A673 (cell line): ENCODE results near the gene TRNP1. TPM values are rescaled to one million over a fixed set of nuclear protein-coding genes. Genes with fewer than 3 reads are reported as not detected.

Experiments used
- BruUV-seq: library from RNA; stranded (reverse); fragments of 400-500 nt; replicated peaks from 2 replicates; lab custom pipeline; 2021; lab: Mats Ljungman, UMichigan
- CTCF ChIA-PET: fragments of 300-600 bp; sonication (Branson Sonifier 250); formaldehyde crosslinking; loops from one replicate; lab custom pipeline; 2022; ENCODE audit warnings: antibody characterized with exemption; lab: Charles Lee
- POLR2A ChIA-PET: fragments of 300-600 bp; sonication (Branson Sonifier 250); formaldehyde crosslinking; loops from one replicate; lab custom pipeline; 2022; ENCODE audit warnings: antibody characterized with exemption; ENCODE audit not compliant: low non-redundant PET; lab: Charles Lee
- DNase-seq: peaks from one replicate; pipeline ENCODE4 v3.0.0-alpha.2; 2015; ENCODE audit warnings: low spot score
- H3K27ac ChIP-seq: fragments of 200-600 bp; sonication (generic); 2 replicates; pipeline ENCODE4 v1.5.1; 2016; ENCODE audit warnings: mixed run types, low read depth, mild to moderate bottlenecking, mixed read lengths, antibody characterized with exemption, low read length; ENCODE audit not compliant: poor library complexity, severe bottlenecking
- H3K27me3 ChIP-seq: fragments of 200-600 bp; sonication (generic); replicated peaks from 2 replicates; pipeline ENCODE4 v1.6.1; 2017; ENCODE audit warnings: mixed run types, low read depth, mild to moderate bottlenecking, mixed read lengths, antibody characterized with exemption, low read length; ENCODE audit not compliant: insufficient read depth, poor library complexity
- H3K36me3 ChIP-seq: fragments of 200-600 bp; sonication (generic); 2 replicates; pipeline ENCODE4 v1.6.1; 2016; ENCODE audit warnings: mixed run types, mild to moderate bottlenecking, mixed read lengths, antibody characterized with exemption, low read length; ENCODE audit not compliant: insufficient read depth, poor library complexity, severe bottlenecking
- H3K4me1 ChIP-seq: fragments of 200-600 bp; sonication (generic); 2 replicates; pipeline ENCODE4 v1.6.1; 2017; ENCODE audit warnings: mixed run types, mild to moderate bottlenecking, mixed read lengths, antibody characterized with exemption, low read length; ENCODE audit not compliant: insufficient read depth, poor library complexity, severe bottlenecking
- H3K4me3 ChIP-seq: fragments of 200-600 bp; sonication (generic); 2 replicates; pipeline ENCODE4 v1.5.1; 2016; ENCODE audit warnings: low read depth, mixed run types, mild to moderate bottlenecking, mixed read lengths, low read length; ENCODE audit not compliant: poor library complexity, severe bottlenecking
- H3K9me3 ChIP-seq: fragments of 200-600 bp; sonication (generic); 2 replicates; pipeline ENCODE4 v1.6.1; 2016; ENCODE audit warnings: mixed run types, low read depth, mild to moderate bottlenecking, mixed read lengths, antibody characterized with exemption, low read length; ENCODE audit not compliant: poor library complexity, severe bottlenecking
- EZH2 ChIP-seq: fragments of 200-600 bp; sonication (generic); IDR thresholded peaks from 2 replicates; pipeline ENCODE4 v1.6.1; 2017; ENCODE audit warnings: borderline replicate concordance, low read depth, mild to moderate bottlenecking, mixed read lengths, antibody characterized with exemption, low read length; ENCODE audit not compliant: poor library complexity, severe bottlenecking
- intact Hi-C: fragments of 100-400 bp; cut with micrococcal nuclease; formaldehyde crosslinking; loops from one replicate; pipeline ENCODE4 v1.10.0; 2022; ENCODE audit not compliant: unreplicated experiment
- total RNA-seq: library from RNA; stranded (reverse); gene quantifications from 2 replicates; pipeline ENCODE4 v1.2.3, GENCODE V29; 2021
- TF ChIP-seq, protein P1 (sequence below): fragments of 300-800, 200-600 bp; sonication (generic); conservative IDR thresholded peaks from 2 replicates; pipeline ENCODE4 v1.5.1; 2017; ENCODE audit warnings: low read depth, mild to moderate bottlenecking, antibody characterized with exemption, low read length, moderate library complexity, mixed read lengths

Gene TRNP1
- total RNA-seq, 1 experiment from 2014 or later = 1.0 TPM

DNA sequence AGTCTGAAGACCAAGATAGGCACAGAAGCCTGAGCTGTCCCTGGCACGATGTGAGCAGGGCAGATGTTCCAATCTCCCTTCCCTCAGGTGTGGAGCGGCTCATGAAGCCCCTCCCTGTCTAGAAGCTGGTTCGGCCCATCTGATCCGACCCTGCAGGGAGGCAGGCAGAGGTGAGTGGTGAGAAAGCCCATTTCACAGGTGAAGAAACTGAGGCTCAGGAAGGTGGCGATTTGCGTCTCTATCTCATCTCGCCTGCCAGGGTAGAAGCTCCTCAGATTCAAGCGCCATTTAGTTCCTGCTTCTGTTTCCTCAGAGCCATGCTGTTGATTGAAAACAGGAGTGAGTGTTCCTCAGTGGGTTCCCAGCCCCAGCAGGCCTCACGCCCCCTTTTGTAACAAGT, 36.0 kb downstream of the TRNP1 start:
- Histone ChIP-seq H3K27me3 (no peaks in the 10 kb centered on the region), H3K9me3 (no peaks in the 10 kb centered on the region), H3K36me3 (no peaks in the 10 kb centered on the region), H3K4me1 (peaks cover 22% of the 10 kb centered on the region), H3K4me3 (no peak overlapping the region), H3K27ac (no peak overlapping the region)
- CTCF ChIA-PET = no interaction called here
- no peak for TF ChIP-seq EZH2
- TF ChIP-seq, protein P1, sequence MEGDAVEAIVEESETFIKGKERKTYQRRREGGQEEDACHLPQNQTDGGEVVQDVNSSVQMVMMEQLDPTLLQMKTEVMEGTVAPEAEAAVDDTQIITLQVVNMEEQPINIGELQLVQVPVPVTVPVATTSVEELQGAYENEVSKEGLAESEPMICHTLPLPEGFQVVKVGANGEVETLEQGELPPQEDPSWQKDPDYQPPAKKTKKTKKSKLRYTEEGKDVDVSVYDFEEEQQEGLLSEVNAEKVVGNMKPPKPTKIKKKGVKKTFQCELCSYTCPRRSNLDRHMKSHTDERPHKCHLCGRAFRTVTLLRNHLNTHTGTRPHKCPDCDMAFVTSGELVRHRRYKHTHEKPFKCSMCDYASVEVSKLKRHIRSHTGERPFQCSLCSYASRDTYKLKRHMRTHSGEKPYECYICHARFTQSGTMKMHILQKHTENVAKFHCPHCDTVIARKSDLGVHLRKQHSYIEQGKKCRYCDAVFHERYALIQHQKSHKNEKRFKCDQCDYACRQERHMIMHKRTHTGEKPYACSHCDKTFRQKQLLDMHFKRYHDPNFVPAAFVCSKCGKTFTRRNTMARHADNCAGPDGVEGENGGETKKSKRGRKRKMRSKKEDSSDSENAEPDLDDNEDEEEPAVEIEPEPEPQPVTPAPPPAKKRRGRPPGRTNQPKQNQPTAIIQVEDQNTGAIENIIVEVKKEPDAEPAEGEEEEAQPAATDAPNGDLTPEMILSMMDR = no peak
- intact Hi-C loops = no loop called here
- POLR2A ChIA-PET = no interaction called here
- no peak for DNase-seq
- BruUV-seq = no TSS peak

DNA sequence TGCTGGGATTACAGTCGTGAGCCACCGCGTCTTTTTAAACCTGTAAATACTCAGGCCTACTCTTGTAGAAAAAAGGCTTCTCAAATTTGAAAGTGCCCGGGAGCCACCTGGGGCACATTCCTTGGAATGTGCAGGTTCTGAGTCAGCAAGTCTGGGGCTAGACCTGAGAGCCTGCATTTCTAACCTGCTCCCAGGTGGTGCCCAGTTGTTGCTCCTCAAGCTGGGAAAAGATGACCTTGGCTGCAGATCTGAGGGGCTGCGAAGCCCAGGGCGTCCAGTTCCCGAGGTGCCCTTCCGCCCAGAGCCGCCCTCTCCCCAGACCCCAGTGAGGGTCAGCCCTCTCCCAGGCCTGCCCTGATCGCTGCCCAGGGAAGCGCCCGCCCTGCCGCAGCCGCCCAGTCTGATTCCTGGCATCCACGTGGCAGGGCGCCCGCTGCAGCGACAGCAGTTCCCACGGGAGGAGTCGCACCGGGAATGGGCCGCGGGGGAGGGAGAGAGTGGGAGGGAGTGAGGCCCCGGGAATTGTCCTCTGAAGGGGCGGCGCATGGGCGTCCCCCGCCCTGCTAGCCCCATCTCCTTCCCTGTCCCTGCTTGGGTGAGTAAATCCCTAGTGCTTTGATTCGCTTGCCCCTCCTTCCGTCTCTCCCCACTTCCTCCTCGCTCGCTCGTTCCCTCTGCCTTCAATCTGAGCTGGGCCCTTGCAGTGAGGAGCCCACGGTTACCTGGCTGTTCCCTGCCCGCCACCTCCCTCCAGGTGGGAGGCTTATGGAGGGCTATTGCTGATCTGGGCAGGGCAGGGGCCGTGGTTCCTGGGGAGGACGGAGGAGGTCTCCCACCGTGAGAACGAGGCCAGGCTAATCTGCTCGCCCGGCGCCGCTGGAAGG, 38.0 kb downstream of the TRNP1 start:
- intact Hi-C loops = no loop called here
- no peaks in the 10 kb centered on the region for H3K36me3 ChIP-seq
- H3K27me3 ChIP-seq = no peaks in the 10 kb centered on the region
- POLR2A ChIA-PET = no interaction called here
- no TSS peak for BruUV-seq
- H3K9me3 ChIP-seq = no peaks in the 10 kb centered on the region
- CTCF ChIA-PET = no interaction called here
- H3K4me1 ChIP-seq = peaks cover 22% of the 10 kb centered on the region
- DNase-seq = peak; percentile 79
- peak overlapping the region; percentile 24 for H3K4me3 ChIP-seq
- peak overlapping the region; percentile 63 for H3K27ac ChIP-seq
- TF ChIP-seq EZH2 = no peak
- TF ChIP-seq, protein P1 = no peak

DNA sequence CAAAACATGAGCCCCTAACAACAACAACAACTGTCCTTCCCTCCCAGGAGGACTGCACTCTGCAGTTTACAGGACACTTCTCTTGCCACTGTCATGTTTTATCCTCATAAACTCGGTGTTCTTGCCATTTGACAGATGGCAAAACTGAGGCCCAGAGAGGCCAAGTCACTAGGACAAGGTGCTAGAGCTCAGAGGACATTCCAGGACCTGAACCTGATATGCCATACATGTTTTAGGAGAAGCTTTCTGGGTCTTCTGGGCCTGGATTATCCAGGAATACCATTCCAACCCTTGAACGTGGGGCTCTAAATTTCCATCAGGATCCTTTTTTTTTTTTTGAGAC, 38.6 kb downstream of the TRNP1 start:
- no TSS peak for BruUV-seq
- no peak for DNase-seq

More for the DNA sequence above, 38.6 kb downstream of the TRNP1 start:
- Histone ChIP-seq H3K4me3 (no peak overlapping the region), H3K4me1 (peaks cover 20% of the 10 kb centered on the region), H3K27me3 (no peaks in the 10 kb centered on the region), H3K36me3 (no peaks in the 10 kb centered on the region), H3K27ac (peak overlapping the region; percentile 63), H3K9me3 (no peaks in the 10 kb centered on the region)
- intact Hi-C loops = no loop called here
- ChIA-PET CTCF (interaction anchor here (0.7 kb wide), 1 partner anchor 371 kb away, joined by 4 read pairs; no protein-coding TSS in a partner anchor), POLR2A (no interaction called here)
- no peak for TF ChIP-seq EZH2
- TF ChIP-seq, protein P1 = no peak
